A549 treated with ZK216348 at 1 μM for 4 hours (cell line): Measurements from ENCODE around the gene ZNRF2. TPM values are rescaled to one million over a fixed set of nuclear protein-coding genes. Genes with fewer than 3 reads are reported as not detected.

Source experiments
- total RNA-seq: library from RNA; stranded (reverse); fragments of 200-300 nt; extraction: Qiagen RNA extraction; gene quantifications from 5 replicates; pipeline ENCODE4 v1.2.3, GENCODE V29; 2022; ENCODE audit warnings: low read depth

Gene ZNRF2
- 3.9 to 7.6 TPM (median 5.9 TPM) in 5 replicates for total RNA-seq

DNA sequence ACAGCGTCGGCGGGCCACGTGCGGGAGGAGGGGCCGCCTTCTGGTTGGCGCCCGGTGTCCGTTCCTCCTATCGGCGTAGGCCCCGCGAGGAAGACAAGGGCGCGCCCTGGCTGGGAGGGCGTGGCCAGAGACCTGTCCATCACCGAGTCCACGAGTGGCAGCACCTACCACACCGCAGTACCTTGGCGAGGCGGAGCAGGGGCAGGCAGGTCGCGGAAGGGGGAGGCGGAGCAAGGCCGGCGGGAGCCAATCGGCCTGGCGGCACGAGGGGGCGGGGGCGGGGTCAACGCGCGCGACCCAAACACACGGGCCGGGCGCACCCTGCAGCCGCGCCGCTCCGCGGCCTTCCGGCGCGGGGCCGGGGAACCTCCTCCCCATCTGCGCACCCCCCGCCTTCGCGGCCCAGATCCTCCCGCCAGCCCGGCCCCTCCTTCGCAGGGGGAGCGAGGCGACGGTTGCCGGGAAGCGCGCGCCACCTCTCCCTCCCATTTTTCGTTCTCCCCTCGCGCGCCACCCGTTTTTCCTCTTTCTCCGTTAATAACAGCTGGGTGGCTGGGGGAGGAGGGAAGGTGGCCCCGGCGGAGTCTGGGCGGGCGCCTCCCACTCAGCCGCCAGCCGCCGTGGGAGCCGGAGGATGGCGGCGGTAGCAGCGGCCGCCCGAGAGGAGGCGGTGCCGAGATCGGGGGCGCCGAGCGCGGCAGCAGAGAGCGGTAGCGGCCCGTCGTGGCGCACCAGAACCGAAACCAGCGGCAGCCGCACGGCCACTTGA is at the start of gene ZNRF2:
ZNRF2 (plus strand) TSS at position 300 of the 769 bp plus-strand sequence. CDS start 761 bp downstream, outside the sequence.

Other genes starting within 250 kb of the ZNRF2 start
- gene MTURN, start 149.6 kb upstream of the ZNRF2 start, total RNA-seq, result 3.8 to 6.9 TPM (median 5.9 TPM) in 5 replicates
- gene NOD1, start 194.2 kb downstream of the ZNRF2 start, total RNA-seq, result 4.1 to 7.1 TPM (median 5.7 TPM) in 5 replicates
- gene GGCT, start 220.2 kb downstream of the ZNRF2 start, total RNA-seq, result 67.5 to 110 TPM (median 74.4 TPM) in 5 replicates